GM18519 (cell line): ENCODE results near the gene TNIK.
A peak's percentile ranks its signal among the peaks of the same experiment; 100 is the strongest.
"Not testable (repeated sequence)": the region's sequence is repeated elsewhere in the genome, so short reads cannot be mapped to it uniquely, and the experiment has no call there.

Experiments used
- ATAC-seq: cut with Tn5 transposase; IDR thresholded peaks from one replicate; pipeline ENCODE4 v1.9.1; 2021; ENCODE audit warnings: mild to moderate bottlenecking, moderate library complexity; ENCODE audit not compliant: unreplicated experiment, low FRiP score

The TNIK gene

GRCh38 chr3:171321559-171322360 is 138.4 kb downstream of the TNIK start:
- no peak for ATAC-seq

- no peak for ATAC-seq
Observed at GRCh38 chr3:171320750-171321558, 139.3 kb downstream of the TNIK start.

GRCh38 chr3:171317171-171317570 is 143.0 kb downstream of the TNIK start:
- ATAC-seq = no peak

- ATAC-seq = no peak
Observed at GRCh38 chr3:171315919-171316318, 144.3 kb downstream of the TNIK start.

GRCh38 chr3:171315101-171315500 is 145.1 kb downstream of the TNIK start:
- no peak for ATAC-seq

GRCh38 chr3:171314341-171314740 is 145.9 kb downstream of the TNIK start:
- no peak for ATAC-seq

GRCh38 chr3:171313702-171314101 is 146.5 kb downstream of the TNIK start:
- ATAC-seq = no peak

GRCh38 chr3:171312741-171313140 is 147.5 kb downstream of the TNIK start:
- ATAC-seq = no peak

- ATAC-seq = no peak
Observed at GRCh38 chr3:171311784-171312183, 148.4 kb downstream of the TNIK start.

GRCh38 chr3:171309906-171310359 is 150.3 kb downstream of the TNIK start:
- ATAC-seq = peak; percentile 62

GRCh38 chr3:171307988-171308387 is 152.2 kb downstream of the TNIK start:
- no peak for ATAC-seq

GRCh38 chr3:171307046-171307585 is 153.1 kb downstream of the TNIK start:
- no peak for ATAC-seq

- no peak for ATAC-seq
Observed at GRCh38 chr3:171306631-171307030, 153.6 kb downstream of the TNIK start.

- not testable (repeated sequence) for ATAC-seq
Observed at GRCh38 chr3:171305823-171306222, 154.4 kb downstream of the TNIK start.

GRCh38 chr3:171304498-171304897 is 155.7 kb downstream of the TNIK start:
- ATAC-seq = not testable (repeated sequence)

GRCh38 chr3:171304017-171304416 is 156.2 kb downstream of the TNIK start:
- not testable (repeated sequence) for ATAC-seq

GRCh38 chr3:171301998-171302397 is 158.2 kb downstream of the TNIK start:
- ATAC-seq = no peak

- no peak for ATAC-seq
Observed at GRCh38 chr3:171301002-171301401, 159.2 kb downstream of the TNIK start.

- no peak for ATAC-seq
Observed at GRCh38 chr3:171297951-171298350, 162.3 kb downstream of the TNIK start.

GRCh38 chr3:171297207-171297606 is 163.0 kb downstream of the TNIK start:
- ATAC-seq = no peak
